NCI-H774 (cell line): Measurements from ENCODE around the gene FAM240A.
"Not testable (repeated sequence)": the region's sequence is repeated elsewhere in the genome, so short reads cannot be mapped to it uniquely, and the experiment has no call there.

Source experiments
- DNase-seq: peaks from one replicate; lab custom pipeline; 2025; lab: John Stamatoyannopoulos, UW

FAM240A gene

DNA sequence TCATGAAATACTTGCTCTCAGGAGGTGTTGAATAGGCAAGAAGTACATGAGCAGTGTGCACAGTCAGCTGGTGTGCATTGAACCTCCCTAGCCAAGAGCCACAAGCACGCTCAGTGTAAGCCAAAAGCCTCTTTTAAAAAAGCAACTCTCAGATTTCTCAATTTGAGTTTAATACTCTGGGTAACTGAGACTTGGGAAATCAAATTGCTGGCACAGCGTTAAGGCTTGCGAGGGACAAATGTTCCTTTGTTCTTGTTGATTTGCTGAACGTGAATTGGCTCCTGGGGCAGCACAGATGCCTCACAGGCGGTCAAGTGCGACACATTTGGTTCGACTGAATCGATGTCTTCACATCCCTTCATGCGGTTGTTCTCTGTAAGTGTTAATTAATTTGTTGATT, at the start of gene FAM240A:
Gene FAM240A (plus strand): TSS at position 202 of the 400 bp plus-strand sequence. CDS start 159 bp downstream, at position 361.
- no peak for DNase-seq

DNA sequence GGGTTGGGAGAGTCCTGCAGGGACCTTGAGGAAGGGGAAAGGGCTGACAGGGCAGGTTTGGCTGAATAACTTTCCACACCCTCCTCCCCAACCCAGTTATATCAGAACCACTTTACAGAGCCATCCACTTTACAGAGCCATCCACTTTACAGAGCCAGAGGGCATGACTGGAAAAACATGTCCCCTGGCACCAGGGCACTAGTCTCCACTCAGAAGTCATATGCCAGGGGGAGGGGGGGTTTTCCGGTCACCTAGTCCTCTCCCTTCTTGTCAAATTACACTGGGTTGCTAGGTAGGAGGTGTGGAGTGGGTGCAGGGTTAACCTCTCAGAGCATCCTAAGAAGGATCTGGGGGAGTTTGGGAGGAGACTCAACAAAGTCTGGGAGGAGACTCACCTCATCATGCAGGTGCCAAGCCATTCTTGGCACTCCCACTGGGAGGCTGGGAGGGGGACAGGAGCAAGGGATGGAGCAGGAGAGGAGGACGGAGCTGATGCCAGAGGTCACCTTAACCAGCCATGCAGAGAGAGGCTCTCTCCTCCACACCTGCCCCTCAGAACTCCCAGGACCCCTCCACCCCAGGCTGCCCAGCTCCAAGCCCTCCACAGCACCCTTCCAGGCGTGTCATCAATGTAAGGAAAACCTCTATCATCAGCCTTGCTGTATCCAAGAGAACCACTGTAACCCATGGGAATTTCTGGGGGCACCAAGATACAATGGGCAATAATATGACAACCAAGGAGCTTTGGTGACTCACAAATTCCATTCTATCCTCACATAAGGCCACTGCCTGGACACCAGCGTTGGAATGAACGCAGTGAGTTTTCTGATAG, 47.9 kb upstream of the FAM240A start:
- no peak for DNase-seq

DNA sequence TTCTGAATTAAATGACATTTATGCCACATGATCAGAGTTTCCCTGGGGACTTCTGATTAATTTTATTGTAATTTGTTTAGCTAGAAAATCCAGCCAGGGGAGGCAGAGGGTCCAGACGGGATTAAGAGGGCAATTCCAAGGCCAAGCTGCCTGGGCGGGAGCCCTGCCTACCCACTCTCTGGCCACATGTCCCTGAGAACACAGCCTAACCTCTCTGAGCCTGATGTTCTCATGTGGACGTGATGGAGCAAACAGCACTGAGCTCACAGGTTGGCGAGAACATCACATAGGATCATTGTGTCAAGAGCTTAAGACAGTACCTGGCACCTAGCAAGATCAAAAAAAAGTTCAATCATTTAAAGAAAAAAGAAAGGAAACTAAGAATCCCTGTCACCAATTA, 47.2 kb upstream of the FAM240A start:
- no peak for DNase-seq

DNA sequence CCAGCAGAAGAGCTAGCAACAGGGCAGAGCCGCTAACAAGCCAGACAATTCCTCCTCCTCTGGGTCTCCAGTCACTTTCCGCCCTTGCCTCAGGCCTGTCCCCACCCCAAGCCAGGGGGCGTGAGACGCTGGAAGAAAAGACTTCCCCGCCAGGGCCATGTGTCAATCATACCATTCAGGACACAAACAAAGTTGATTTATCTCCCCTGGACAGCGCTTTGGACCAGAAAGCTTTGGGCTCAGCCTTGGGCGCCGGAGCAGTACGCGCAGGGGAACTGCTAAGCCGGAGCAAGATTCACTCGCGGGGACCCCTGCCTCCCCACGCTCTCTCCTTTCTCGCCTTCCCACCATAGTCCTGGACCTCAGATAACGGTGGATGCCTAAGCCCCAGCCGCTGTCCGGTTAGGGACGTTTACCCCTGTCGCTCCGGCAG, 46.7 kb upstream of the FAM240A start:
- no peak for DNase-seq

DNA sequence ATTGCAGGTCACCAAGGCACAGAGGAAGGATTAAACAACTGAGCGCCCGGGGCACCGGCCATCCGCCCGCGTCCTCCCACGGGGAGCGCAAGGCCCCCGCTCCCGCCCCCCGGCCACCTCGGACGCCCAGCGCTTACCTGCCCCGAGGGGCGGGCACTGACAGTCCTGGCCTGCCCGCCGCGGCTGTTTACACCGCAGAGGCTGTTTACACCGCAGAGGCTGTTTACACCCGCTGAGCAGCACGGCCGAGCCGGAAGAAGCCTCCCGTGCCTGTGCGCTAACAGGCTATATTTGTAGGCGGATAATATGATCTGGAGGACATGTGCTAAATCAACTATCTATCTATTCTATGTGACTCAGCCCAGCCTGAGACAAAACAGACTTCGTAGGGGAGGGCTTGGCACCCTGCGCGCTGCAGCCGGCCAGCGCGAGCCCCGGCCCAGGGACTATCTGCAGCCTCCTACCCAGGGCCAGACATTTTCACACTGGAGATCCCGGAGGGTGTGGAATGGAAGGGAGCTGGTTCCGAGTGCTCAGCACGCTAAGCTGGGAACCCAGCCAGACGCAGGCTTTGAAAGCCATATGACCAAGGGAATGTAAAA, 46.2 kb upstream of the FAM240A start, which contains the start of gene LRRC2:
Gene LRRC2 (minus strand): TSS at position 263 of the 602 bp plus-strand sequence. CDS start 14,711 bp downstream, outside the sequence.
- DNase-seq: no peak

DNA sequence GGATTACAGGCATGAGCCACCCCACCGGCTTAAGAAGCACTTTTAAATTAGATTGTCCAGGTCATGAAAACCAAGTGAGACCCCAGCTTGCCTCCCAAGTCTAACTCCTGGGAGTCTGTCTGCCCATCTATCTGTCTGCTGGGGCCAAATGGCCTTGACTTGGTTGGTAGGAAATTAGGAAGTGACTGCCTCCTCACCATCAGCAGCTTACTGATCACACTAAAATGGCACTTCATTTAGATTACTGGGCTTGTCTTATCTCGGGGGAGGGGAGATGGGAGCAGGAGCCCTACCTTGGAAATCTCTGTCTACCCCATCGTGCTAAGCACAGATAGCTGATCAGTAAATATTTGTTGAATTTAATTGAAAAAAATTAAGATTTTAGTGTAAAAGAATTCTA, 40.6 kb upstream of the FAM240A start:
- no peak for DNase-seq

DNA sequence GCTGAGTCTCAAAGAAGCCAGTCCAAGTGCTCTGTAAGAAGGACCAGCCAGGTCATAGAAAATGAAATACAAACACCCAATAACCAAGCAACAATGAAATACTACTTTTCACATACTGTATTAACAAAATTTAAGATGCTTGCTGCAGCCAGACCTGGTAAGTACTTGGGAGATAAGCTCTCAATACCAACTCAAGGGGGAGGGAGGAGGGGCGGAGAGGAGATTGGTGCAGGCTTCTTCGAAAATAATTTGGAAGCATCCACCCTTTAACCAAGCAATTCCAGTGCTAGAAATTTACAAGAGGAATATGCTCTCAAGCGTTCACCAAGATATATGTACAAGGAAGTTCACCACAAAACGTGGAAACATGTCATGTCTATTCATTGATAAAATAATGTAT, 38.6 kb upstream of the FAM240A start:
- no peak for DNase-seq

DNA sequence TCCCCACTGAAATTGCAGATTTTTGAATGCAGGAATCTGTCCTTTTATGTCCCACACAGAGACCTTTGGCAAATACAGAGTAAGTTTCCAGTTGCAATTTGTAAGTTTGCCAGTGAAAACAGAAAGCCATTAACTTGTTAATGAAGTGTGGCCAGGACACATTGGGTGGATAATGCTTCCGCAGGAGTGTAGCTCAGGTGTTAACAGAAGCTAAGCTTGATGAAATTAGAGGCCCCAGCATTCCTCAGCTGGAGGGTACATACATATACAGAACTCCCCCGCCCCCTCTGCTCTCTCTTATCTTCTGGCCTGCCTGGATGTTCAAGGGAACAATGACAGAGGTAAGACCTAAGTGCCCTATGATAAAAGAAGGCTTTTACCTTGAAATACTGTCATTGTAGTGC, 38.1 kb upstream of the FAM240A start:
- DNase-seq: no peak

DNA sequence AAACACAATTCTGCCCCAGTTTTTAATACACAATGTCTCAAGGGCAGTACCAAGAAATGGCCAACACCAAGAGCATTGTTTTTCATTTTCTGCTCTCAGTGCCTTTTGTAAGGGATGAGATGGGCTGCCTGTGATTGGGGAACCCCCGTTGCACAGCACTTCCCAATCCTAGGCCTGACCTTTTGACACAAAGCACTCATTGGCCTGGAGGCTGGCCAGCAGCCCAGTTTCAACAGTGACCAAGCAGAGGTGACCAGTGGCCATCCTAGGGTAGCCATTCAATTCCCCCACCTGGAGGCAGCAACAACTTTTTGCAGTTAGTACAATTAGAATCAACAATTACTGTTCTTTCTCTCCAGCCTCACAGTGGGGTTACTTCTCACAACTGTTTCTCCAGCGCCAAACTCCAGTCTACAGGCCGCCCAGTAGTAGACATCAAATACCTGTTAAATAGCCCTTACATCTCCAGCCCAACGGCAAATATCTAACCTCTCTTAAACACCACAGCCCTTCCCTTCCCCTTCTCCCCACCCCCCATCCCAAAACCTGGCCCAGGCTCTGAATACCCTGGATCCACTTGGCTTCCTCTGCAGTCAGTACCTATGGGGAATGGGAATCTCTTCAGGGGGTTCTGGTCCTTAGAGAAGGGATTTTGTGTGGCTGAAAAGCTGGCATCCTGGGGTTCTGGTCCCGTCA, 37.3 kb upstream of the FAM240A start:
- DNase-seq: no peak

DNA sequence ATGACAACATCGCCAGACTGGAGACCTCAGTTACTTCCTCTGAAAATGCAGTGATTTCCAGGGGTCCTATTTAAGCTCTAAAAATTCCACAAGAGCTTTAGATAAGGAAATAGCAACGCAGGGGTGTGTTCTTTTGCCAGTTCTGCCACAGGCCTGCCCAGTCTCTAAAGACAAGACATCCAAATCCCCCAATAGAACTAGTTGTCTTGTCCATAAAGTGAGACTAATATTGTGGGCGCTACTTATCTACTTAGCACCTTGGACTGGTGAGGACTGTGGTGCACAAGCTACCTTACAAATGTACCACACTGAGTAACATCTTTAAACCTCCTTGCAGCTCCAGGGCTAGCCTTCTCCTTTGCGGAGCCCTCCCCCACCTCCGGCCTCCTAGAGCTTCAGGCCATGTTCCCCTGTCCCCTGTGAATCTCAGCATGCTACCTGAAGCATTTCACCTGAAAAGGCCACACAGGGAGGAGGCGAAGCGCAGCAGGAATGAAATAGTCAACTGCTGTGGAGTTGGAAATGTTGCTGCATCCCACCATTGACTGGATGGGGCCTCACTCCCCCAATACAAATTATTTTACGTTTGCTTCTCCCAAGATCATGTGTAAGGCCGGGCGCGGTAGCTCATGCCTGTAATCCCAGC, 36.6 kb upstream of the FAM240A start:
- DNase-seq: no peak

DNA sequence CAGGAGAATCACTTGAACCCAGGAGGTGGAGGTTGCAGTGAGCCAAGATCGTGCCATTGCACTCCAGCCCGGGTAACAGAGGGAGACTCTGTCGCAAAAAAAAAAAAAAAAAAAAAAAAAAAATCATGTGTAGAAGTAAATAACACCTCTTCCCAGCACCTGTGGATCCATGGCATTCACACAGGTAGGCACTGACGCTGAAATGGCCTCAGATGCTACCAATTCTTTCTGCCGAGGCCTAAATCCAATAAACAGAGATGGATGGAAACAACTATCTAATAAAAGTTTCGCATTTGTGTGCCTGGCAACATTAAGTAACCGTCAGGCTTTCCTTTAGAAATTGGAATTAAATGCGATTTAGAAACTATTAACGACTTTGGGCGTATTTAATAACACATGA, 35.9 kb upstream of the FAM240A start:
- DNase-seq: no peak

DNA sequence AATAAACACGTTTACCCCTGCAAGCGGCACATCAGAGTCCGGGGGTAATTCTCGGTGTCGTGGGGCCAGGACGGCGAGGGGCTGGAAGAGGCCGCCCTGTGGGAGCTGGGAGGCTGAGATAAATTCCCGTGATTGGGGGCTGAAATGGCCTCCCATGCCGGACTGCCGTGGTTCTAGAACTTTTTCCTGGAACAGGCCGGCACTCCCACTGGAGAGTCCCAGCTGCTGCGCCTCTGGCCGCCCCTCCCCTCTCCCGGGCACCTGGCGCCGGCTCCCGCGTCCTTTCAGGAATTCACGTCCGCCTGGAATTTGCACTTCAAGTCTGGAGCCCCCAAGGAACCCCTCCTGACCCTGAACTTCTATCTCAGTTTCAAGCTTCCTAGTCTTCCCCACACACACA, 35.4 kb upstream of the FAM240A start:
- DNase-seq: no peak

DNA sequence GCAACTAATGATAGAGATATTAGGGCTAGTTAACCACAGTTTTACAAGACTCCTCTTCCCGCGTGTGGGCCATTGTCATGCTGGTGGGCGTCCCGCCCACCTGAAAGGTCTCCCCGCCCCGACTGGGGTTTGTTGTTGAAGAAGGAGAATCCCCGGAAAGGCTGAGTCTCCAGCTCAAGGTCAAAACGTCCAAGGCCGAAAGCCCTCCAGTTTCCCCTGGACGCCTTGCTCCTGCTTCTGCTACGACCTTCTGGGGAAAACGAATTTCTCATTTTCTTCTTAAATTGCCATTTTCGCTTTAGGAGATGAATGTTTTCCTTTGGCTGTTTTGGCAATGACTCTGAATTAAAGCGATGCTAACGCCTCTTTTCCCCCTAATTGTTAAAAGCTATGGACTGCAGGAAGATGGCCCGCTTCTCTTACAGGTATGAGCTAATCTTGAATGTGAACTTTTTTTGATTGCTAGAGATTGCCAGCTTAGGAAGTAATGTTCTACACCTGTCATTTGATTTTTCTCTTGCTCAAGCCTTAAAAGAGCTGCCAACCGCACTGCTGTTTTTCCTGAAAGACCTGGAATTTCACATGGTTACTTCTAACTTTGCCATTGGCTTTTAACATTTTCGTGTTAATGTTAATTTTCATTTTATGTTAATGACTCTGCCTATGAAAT, 34.6 kb upstream of the FAM240A start:
- DNase-seq: not testable (repeated sequence)

DNA sequence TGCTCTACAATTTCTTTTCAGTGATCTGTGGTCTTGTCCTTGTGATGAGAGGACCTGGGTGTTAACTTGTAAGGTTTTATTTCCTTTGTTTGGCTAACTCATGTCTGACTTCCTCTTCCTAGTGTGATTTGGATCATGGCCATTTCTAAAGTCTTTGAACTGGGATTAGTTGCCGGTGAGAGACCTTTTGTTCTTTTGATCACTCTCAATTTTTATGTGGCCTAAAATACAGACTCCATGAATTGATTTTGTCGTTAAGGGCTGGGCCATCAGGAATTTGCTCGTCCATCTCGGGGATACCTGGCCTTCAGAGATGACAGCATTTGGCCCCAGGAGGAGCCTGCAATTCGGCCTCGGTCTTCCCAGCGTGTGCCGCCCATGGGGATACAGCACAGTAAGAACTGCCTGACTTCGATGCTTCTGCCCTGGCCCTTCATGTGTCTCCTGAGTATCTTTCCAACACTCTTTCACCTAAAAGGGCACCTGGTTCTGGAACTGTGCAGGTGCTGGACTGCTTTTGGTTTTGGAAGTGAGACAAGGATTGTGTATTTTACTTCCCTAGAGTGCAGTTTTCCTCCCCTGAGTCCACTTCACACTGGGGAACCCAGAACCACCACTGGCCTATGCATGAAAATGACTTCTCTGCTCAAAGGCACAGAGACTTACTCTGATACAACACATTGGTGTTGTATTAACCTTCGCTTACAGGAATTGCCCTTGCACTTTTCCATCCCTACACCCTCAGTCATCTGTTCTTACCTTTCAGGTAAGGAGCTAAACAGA, 33.2 kb upstream of the FAM240A start:
- DNase-seq: no peak

DNA sequence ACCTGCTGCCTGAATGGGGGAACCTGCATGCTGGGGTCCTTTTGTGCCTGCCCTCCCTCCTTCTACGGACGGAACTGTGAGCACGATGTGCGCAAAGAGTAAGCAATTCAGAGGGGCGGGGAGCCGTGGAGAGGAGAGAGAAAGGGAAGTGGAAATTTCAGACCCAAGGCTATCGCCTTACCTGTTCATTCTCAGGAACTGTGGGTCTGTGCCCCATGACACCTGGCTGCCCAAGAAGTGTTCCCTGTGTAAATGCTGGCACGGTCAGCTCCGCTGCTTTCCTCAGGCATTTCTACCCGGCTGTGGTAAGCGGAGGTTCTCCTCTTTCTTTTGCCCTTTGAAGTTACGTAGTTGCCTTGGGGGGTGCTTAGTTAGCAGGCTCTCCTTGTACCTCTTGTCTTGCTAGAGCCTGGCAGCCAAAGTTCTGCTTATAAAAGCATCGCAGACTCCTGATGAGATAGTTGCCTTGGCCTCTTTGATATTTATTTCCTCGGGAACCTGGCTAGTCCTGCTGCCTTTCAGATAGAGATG, 32.5 kb upstream of the FAM240A start:
- no peak for DNase-seq

DNA sequence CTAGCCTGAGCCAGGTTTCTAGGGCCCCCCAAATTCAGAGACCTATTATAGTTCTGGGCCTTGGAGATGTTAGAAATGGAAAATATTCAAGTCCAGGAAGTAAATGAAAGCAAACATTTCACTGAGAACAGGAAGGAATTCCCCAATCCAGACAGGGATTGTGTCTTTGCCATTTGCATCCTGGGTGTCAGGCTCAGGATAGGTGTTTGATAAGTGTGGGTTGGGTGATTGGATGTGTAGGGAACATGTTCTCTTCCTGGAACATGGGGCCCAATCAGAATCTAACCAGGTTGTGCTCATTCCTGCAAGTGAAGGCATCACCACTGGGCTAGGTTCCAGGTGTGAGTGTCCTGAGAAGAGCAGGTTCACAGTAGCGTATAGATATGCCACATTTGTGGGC, 31.6 kb upstream of the FAM240A start:
- no peak for DNase-seq

DNA sequence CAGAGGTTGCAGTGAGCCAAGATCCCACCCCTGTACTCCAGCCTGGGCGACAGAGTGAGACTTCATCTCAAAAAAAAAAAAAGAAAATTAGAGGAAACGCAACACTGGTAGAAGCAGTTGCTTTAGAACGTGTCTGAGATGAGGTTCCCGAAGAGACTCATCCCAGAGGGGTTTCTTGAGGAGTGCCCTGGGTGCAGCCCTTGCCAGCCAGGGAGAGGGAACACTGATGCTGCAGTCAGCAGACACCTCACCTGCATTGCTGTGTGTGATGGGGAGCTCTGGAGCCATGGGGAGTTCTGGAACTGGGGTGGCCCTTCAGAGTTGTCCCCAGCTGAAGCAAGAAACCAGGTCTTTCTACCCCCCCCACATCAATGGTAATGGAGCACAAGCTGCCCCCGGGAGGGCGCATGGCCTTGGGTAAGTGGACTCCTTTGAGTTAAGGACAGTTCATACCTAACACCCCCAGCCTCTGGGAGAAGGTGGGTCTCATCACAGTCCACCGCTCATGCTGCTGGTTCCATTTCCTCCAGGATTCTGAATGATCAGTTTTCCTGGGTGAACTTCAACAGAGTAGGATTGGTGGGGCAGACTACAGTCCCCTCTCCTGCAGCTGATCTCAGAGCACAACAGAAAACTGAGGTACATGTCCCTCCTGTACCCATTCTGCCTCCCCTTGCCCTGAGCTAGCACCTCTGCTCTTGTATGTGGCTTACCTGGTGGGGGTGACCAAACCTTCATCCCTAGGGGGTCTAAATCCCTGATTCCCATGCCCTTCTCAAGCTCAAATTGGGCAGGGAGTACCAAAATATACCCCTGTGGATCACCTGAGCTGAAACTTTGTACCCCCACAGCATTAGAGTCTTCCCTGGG, 27.5 kb upstream of the FAM240A start:
- DNase-seq: no peak

DNA sequence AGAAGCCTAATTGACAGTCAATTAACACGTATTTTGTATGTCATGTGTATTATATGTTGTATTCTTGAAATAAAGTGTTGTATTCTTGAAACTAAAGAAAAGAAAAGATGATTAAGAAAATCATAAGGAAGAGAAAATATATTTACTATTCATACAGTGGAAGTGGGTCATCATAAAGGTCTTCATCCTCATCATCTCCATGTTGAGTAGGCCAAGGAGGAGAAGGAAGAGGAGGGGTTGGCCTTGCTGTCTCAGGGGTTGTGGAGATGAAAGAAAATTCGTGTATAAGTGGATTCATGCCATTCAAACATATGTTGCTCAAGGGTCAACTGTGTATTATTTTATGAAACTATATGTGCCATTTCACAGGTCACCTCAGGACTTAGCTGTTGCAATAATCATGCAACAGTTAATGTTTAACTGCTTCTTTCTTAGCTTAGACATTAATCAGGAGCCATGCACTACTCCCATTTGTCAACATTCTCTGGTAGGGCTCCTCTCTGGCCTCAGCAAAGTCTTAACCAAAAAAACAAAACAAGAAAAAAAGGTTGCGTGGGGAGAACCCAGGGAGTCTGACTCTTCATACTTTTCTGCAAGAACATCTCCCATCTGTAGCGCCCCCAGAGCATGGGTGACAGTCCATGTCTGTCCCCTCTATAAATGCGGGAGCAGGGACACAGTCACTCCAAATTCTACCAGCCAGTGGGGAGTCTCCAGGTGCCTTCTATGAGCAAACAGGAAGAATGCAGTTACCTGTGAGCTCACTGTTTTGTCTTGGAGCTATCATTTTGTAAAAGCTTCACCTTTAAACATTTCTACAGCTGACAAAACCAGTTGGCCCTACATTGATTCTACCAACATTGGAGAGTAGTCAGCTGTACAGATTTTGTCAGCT, 26.3 kb upstream of the FAM240A start:
- DNase-seq: no peak
